HL-60 (cell line): ENCODE measurements around the gene AKAP13.

ENCODE experiments used
- DNase-seq, 2 experiments: peaks; one replicate each; pipeline ENCODE4 v3.0.0-alpha.2; 2010 to 2020; ENCODE audit warnings: low read depth in 1 of 2, low spot score in 1 of 2
- H3K27ac ChIP-seq: fragments of 250-450 bp; sonication (Bioruptor Pico); replicated peaks from 2 replicates; pipeline ENCODE4 v1.5.1; 2020; ENCODE audit warnings: mild to moderate bottlenecking, moderate library complexity
- H3K27me3 ChIP-seq: fragments of 250-450 bp; sonication (Bioruptor Pico); 2 replicates; pipeline ENCODE4 v1.5.1; 2021; ENCODE audit warnings: mild to moderate bottlenecking, moderate library complexity; ENCODE audit not compliant: insufficient read depth, poor library complexity, severe bottlenecking
- H3K4me3 ChIP-seq: replicated peaks from 2 replicates; pipeline ENCODE4 v1.5.1; 2011; ENCODE audit warnings: mild to moderate bottlenecking, control low read depth, low read length; ENCODE audit not compliant: insufficient read depth
- GABPA ChIP-seq: IDR thresholded peaks from 2 replicates; pipeline ENCODE4 v1.6.1; 2012; ENCODE audit warnings: low read depth
- POLR2AphosphoS5 ChIP-seq: IDR thresholded peaks from 2 replicates; pipeline ENCODE4 v1.6.1; 2012; ENCODE audit warnings: low read depth
- REST ChIP-seq: IDR thresholded peaks from 2 replicates; pipeline ENCODE4 v1.6.1; 2012; ENCODE audit warnings: low read depth; ENCODE audit not compliant: insufficient replicate concordance
- SPI1 ChIP-seq: IDR thresholded peaks from 2 replicates; pipeline ENCODE4 v1.6.1; 2012; ENCODE audit warnings: low read depth, mild to moderate bottlenecking, borderline replicate concordance
- TF ChIP-seq, protein P1 (sequence below): IDR thresholded peaks from one replicate; pipeline ENCODE4 v1.5.1; 2011; ENCODE audit warnings: low read length, control low read depth, inconsistent platforms; ENCODE audit not compliant: insufficient read depth

AKAP13 gene

DNA sequence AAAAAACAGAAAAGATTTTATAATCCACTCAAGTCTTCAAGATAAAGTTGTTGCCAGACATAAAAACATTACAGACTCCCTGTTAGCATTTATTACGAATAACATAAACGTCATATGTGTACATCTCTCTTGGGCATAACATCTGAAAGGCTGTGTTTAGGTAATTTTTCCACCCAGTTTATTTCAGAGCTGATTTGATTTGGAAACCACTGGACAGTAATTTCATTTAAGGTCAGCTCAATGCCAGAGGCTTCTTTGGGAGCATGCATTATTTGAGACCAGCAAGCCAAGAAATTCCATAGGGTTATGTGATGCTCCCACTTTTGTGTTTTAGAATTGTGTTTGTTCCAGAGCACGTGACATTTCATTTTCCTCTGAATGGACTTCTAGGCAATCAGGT is 196.0 kb downstream of the AKAP13 start:
- H3K4me3 ChIP-seq = no peak overlapping the region
- no peak overlapping the region for H3K27ac ChIP-seq
- no peaks in the 10 kb centered on the region for H3K27me3 ChIP-seq
- no peak for DNase-seq
- TF ChIP-seq POLR2AphosphoS5 (no peak), REST (no peak), GABPA (no peak), SPI1 (no peak)
- TF ChIP-seq, protein P1, sequence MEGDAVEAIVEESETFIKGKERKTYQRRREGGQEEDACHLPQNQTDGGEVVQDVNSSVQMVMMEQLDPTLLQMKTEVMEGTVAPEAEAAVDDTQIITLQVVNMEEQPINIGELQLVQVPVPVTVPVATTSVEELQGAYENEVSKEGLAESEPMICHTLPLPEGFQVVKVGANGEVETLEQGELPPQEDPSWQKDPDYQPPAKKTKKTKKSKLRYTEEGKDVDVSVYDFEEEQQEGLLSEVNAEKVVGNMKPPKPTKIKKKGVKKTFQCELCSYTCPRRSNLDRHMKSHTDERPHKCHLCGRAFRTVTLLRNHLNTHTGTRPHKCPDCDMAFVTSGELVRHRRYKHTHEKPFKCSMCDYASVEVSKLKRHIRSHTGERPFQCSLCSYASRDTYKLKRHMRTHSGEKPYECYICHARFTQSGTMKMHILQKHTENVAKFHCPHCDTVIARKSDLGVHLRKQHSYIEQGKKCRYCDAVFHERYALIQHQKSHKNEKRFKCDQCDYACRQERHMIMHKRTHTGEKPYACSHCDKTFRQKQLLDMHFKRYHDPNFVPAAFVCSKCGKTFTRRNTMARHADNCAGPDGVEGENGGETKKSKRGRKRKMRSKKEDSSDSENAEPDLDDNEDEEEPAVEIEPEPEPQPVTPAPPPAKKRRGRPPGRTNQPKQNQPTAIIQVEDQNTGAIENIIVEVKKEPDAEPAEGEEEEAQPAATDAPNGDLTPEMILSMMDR = no peak

- 0 out of 2 replicates have a peak overlapping the region, but pooled peaks have one; percentile 2 for H3K27ac ChIP-seq
- TF ChIP-seq REST (no peak), SPI1 (peak; percentile 86)
- peak in 1 of 2 experiments; percentile 47 for DNase-seq
- H3K4me3 ChIP-seq = no peak overlapping the region
- H3K27me3 ChIP-seq = no peaks in the 10 kb centered on the region
Measured at GRCh38 chr15:85578941-85579701, 198.7 kb downstream of the AKAP13 start.

DNA sequence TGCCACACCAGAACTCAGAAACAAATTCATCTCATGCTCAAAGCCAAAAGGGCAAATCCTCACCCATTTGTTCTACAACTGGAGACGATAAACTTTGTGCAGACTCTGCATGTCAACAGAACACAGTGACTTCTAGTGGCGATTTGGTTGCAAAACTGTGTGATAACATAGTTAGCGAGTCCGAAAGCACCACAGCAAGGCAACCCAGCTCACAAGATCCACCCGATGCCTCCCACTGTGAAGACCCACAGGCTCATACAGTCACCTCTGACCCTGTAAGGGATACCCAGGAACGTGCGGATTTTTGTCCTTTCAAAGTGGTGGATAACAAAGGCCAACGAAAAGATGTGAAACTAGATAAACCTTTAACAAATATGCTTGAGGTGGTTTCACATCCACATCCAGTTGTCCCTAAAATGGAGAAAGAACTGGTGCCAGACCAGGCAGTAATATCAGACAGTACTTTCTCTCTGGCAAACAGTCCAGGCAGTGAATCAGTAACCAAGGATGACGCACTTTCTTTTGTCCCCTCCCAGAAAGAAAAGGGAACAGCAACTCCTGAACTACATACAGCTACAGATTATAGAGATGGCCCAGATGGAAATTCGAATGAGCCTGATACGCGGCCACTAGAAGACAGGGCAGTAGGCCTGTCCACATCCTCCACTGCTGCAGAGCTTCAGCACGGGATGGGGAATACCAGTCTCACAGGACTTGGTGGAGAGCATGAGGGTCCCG is 199.7 kb downstream of the AKAP13 start:
- DNase-seq = no peak
- Histone ChIP-seq H3K4me3 (no peak overlapping the region), H3K27me3 (no peaks in the 10 kb centered on the region), H3K27ac (no peak overlapping the region)
- TF ChIP-seq GABPA (no peak), POLR2AphosphoS5 (no peak), REST (no peak), SPI1 (no peak)
- TF ChIP-seq, protein P1 = no peak
